ENCODE results near the gene IQUB.

DNA sequence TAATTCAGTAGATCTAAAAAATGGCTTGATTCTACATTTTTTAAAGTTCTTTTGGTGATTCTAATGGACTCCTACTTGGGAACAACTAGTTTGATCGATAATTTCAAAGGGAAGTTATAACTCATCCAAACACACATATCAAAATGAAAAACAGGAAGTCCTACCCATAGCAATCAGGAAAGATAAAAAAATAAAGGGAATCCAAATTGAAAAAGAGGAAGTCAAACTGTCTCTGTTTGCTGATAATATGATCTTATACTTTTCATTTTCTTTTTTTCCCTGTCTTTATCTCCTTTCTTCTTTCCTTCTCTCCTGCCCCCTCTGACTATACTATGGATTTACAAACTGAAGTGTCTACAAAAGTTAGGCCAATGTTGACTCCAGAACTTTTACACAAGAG, 118.8 kb downstream of the IQUB start:
- TF ChIP-seq, protein P1, sequence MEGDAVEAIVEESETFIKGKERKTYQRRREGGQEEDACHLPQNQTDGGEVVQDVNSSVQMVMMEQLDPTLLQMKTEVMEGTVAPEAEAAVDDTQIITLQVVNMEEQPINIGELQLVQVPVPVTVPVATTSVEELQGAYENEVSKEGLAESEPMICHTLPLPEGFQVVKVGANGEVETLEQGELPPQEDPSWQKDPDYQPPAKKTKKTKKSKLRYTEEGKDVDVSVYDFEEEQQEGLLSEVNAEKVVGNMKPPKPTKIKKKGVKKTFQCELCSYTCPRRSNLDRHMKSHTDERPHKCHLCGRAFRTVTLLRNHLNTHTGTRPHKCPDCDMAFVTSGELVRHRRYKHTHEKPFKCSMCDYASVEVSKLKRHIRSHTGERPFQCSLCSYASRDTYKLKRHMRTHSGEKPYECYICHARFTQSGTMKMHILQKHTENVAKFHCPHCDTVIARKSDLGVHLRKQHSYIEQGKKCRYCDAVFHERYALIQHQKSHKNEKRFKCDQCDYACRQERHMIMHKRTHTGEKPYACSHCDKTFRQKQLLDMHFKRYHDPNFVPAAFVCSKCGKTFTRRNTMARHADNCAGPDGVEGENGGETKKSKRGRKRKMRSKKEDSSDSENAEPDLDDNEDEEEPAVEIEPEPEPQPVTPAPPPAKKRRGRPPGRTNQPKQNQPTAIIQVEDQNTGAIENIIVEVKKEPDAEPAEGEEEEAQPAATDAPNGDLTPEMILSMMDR (IDR thresholded peaks at IDR 0.05; ENCODE audit: low read depth, low read length) = no peak
- TF ChIP-seq EZH2phosphoT487 (IDR thresholded peaks at IDR 0.05; ENCODE audit: low read depth) = no peak

Data from OCI-LY3 (cell line).